Parathyroid adenoma (tissue), 2 donors: ENCODE measurements around the gene TOP1.

ENCODE experiments used
- H2AFZ ChIP-seq: fragments of 300-600 bp; sonication (generic); one replicate; pipeline ENCODE4 v1.7.0; 2017; ENCODE audit warnings: antibody characterized with exemption, mild to moderate bottlenecking
- H3K27ac ChIP-seq: fragments of 300-600 bp; sonication (generic); one replicate; pipeline ENCODE4 v1.7.0; 2017
- H3K27me3 ChIP-seq: fragments of 300-600 bp; sonication (generic); one replicate; pipeline ENCODE4 v1.7.0; 2017; ENCODE audit warnings: low read length; ENCODE audit not compliant: control insufficient read depth, insufficient read depth
- H3K36me3 ChIP-seq: fragments of 300-600 bp; sonication (generic); one replicate; pipeline ENCODE4 v1.7.0; 2017; ENCODE audit warnings: low read length; ENCODE audit not compliant: control insufficient read depth, insufficient read depth
- H3K4me1 ChIP-seq: fragments of 300-600 bp; sonication (generic); one replicate; pipeline ENCODE4 v1.7.0; 2017; ENCODE audit warnings: control low read depth
- H3K4me2 ChIP-seq: fragments of 300-600 bp; sonication (generic); one replicate; pipeline ENCODE4 v1.7.0; 2017; ENCODE audit warnings: low read length
- H3K4me3 ChIP-seq: fragments of 300-600 bp; sonication (generic); one replicate; pipeline ENCODE4 v1.7.0; 2017; ENCODE audit warnings: low read depth, low read length
- H3K79me2 ChIP-seq: fragments of 300-600 bp; sonication (generic); one replicate; pipeline ENCODE4 v1.7.0; 2017; ENCODE audit warnings: control low read depth
- H3K9ac ChIP-seq: fragments of 300-600 bp; sonication (generic); one replicate; pipeline ENCODE4 v1.7.0; 2017; ENCODE audit warnings: mild to moderate bottlenecking
- H3K9me3 ChIP-seq: fragments of 300-600 bp; sonication (generic); one replicate; pipeline ENCODE4 v1.7.0; 2017; ENCODE audit warnings: low read length; ENCODE audit not compliant: control insufficient read depth
- CTCF ChIP-seq: fragments of 300-600 bp; sonication (generic); IDR thresholded peaks from one replicate; pipeline ENCODE4 v1.7.0; 2017; ENCODE audit warnings: antibody characterized with exemption, mild to moderate bottlenecking
- donor health status: primary hyperparathyroidism.

Gene TOP1

GRCh38 chr20:41167118-41167470 is 138.5 kb downstream of the TOP1 start:
- Histone ChIP-seq H3K27ac (no peak overlapping the region), H3K4me1 (no peaks in the 10 kb centered on the region), H3K27me3 (no peaks in the 10 kb centered on the region), H3K9ac (no peak overlapping the region), H2AFZ (no peak overlapping the region), H3K79me2 (peaks cover 3% of the 10 kb centered on the region), H3K4me3 (no peak overlapping the region), H3K36me3 (no peaks in the 10 kb centered on the region), H3K4me2 (no peak overlapping the region), H3K9me3 (no peaks in the 10 kb centered on the region)
- TF ChIP-seq CTCF: no peak

GRCh38 chr20:41167481-41168253 is 139.0 kb downstream of the TOP1 start:
- TF ChIP-seq CTCF: no peak
- peaks cover 3% of the 10 kb centered on the region for H3K79me2 ChIP-seq
- H3K36me3 ChIP-seq: no peaks in the 10 kb centered on the region
- no peaks in the 10 kb centered on the region for H3K9me3 ChIP-seq
- no peak overlapping the region for H3K4me2 ChIP-seq
- no peak overlapping the region for H2AFZ ChIP-seq
- no peak overlapping the region for H3K9ac ChIP-seq
- no peak overlapping the region for H3K27ac ChIP-seq
- H3K4me3 ChIP-seq: no peak overlapping the region
- H3K27me3 ChIP-seq: no peaks in the 10 kb centered on the region
- H3K4me1 ChIP-seq: no peaks in the 10 kb centered on the region

GRCh38 chr20:41168281-41169161 is 139.9 kb downstream of the TOP1 start:
- no peak overlapping the region for H3K27ac ChIP-seq
- no peaks in the 10 kb centered on the region for H3K79me2 ChIP-seq
- H3K4me1 ChIP-seq: no peaks in the 10 kb centered on the region
- H3K9me3 ChIP-seq: no peaks in the 10 kb centered on the region
- H3K36me3 ChIP-seq: no peaks in the 10 kb centered on the region
- H2AFZ ChIP-seq: no peak overlapping the region
- no peak overlapping the region for H3K4me3 ChIP-seq
- H3K27me3 ChIP-seq: no peaks in the 10 kb centered on the region
- TF ChIP-seq CTCF: no peak
- H3K9ac ChIP-seq: no peak overlapping the region
- no peak overlapping the region for H3K4me2 ChIP-seq

- H3K9me3 ChIP-seq: no peaks in the 10 kb centered on the region
- H3K36me3 ChIP-seq: no peaks in the 10 kb centered on the region
- H3K79me2 ChIP-seq: no peaks in the 10 kb centered on the region
- H3K27ac ChIP-seq: no peak overlapping the region
- H3K4me1 ChIP-seq: no peaks in the 10 kb centered on the region
- no peak overlapping the region for H3K9ac ChIP-seq
- H2AFZ ChIP-seq: no peak overlapping the region
- H3K4me3 ChIP-seq: no peak overlapping the region
- no peak overlapping the region for H3K4me2 ChIP-seq
- no peaks in the 10 kb centered on the region for H3K27me3 ChIP-seq
- TF ChIP-seq CTCF: no peak
Measured at GRCh38 chr20:41169162-41169690, 140.6 kb downstream of the TOP1 start.
